Stimulated activated CD4-positive, alpha-beta T cell treated with anti-CD3 and anti-CD28 coated beads, TNF-alpha, amount 100 ng/mL, for 48 hours (primary cell): ENCODE data around the gene BEND4.

ENCODE experiments used
- DNase-seq, 3 donors: peaks; one replicate each; pipeline ENCODE4 v3.0.0-alpha.2; 2020; ENCODE audit warnings: low read depth in 3 of 3

The BEND4 gene

DNA sequence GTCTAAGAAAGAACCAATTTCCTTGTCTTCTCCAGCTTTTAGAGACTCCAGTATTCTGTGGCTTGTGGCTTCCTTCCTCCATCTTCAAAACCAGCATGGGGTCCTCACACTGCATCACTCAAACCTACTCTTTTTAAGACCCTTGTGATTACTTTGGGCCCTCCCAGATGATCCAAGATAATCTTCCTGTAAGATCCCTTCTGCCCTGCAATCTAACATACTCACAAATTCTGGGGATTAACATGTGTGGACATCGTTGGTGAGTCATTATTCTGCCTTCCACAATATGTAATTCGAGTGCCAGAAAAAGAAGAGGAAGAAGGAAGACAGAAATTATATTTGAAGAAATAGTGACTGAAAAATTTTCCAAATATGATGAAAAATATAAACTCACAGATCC lies 47.9 kb downstream of the BEND4 start:
- DNase-seq = no peak

DNA sequence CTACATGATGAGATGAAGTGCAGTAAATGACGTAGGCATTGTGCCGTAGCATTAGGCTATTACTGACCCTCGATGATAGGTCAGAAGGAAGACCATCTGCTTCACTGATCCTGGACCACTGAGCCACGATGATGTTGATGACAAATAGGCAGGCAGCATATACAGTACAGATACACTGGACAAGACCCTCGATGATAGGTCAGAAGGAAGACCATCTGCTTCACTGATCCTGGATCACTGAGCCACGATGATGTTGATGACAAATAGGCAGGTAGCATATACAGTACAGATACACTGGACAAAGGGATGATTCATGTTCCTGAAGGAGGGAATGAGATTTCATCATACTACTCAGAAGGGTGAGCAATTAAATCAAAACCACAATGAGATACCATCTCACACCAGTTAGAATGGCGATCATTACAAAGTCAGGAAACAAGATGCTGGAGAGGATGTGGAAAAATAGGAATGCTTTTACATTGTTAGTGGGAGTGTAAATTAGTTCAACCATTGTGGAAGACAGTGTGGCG lies 50.9 kb downstream of the BEND4 start:
- DNase-seq = no peak

DNA sequence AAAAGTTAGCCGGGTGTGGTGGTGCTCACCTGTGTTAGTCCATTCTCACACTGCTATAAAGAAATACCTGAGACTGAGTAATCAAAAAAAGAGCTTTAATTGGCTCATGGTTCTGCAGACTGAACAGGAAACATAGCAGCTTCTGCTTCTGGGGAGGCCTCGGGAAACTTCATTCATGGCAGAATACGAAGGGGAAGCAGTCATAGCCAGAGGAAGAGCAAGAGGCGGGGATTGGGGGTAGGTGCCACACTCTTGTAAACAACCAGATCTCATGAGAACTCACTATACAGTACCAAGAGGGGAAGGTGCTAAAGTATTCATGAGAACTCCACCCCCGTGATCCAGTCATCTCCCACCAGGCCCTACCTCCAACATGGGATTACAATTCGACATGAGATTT lies 64.1 kb downstream of the BEND4 start:
- no peak for DNase-seq

DNA sequence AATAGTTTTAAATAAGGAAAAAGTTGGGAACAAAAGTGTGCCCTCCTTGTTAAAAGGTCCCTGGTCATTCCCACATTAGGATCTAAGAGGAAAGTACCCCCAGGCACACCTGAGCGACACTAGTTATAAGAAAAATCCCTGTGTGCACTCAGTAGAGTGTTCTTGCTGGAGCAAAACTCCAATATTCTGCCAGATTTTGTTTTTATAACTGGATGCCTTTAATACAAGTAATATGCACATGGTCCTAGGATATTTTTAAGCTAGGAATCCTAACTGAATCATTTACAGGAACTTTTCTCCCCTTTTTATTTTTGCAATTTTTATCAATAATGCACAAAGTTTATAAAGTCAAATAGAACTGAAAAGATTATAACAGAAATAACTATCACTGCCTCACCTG lies 68.6 kb downstream of the BEND4 start:
- DNase-seq = no peak

DNA sequence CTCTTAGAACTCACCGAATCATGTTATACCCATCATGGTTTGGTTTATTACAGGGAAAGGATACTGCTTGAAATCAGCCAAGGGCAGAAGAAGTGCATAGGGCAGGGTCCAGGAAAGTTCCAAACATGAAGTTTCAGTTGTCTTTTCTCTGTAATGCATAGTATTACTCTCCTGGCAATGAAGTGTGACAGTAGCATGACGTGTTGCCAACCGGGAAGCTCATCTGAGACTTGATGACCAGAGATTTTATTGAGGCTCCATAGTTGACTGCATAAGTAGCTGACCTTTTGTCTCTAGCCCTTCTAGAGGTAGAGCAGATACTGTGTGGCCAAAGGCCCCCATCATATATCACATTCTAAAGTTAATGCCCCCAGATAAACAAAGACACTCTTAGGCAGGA lies 72.1 kb downstream of the BEND4 start:
- no peak for DNase-seq

DNA sequence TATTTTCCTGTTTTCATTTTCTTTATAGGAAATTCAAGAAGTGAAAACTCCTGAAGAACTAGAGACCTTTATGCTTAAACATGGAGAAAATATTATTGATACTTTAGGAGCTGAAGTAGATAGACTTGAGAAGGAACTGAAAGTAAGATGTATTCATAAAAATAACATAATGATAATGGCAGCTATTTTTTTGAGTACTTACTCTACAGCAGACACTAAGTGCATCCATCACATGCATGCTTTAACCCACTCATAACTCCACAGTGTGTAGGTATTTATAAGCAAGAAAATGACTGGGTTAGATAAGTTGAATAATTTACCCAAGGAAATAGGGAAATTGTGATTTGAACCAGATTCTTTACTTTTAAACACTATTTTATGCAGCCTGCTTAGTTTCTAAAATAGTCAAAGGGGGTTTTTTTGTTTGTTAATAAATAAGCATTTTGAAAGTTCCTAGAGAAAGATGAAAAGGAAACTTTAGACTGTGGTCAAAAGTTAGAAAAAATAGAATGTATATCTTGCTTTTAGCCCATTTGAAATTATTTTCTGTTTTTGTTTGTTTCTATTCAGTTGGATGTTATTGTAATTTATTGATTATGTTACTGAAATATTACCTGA lies 74.2 kb downstream of the BEND4 start:
- no peak for DNase-seq

DNA sequence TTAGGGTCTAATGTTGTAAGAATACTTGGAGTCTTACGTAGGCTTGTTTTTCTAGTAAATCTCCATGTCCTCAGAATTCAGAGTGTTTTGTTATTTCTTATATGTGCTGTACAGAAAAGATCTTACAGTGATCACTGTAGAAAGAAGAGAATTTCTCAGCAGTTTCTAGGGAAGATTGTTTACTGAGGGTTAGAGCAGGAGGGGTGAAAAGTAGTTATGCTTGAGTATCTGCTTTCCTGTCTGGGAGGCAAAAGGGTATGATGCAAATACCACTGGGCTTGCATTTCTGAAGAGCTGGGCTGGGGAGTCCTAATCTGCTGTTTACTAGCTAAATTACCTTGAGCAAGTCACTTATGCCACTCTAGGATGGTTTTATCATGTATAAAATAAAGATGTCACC lies 78.2 kb downstream of the BEND4 start:
- no peak for DNase-seq

DNA sequence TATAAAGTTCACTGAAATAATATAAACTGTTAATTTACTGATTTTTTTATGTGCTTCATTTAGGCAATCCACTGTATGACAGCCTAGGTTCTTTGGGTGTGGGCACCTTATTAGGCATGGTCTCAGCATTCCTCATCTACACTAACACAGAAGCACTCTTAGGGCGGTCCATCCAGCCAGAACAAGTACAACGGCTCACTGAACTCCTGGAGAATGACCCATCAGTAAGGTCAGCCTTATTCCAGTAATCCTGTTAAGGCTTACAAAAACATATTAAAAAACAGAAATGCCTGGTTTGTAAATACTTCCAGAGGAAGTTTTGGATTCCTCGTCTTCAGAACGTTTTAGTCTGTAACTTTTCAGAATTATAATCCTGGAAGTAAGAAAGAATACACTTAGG lies 82.0 kb downstream of the BEND4 start:
- DNase-seq = no peak

DNA sequence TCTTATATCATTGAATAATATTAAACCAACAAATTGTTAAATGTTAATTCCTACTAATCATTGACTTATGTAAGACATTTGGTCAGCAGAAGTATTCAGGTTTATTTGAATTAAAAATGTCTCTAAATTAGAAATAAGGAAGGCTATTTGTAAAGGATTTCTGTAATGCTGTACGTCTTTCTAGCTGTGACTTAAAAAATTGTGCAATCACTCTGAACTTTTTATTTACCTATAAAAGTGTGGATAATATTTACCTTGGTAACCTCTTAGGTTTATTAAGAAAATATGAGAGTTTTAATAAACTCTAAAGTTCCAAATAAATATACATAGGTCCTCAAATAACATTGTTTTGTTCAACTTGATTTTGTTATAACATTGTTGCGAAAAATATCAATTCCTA lies 85.2 kb downstream of the BEND4 start:
- no peak for DNase-seq

DNA sequence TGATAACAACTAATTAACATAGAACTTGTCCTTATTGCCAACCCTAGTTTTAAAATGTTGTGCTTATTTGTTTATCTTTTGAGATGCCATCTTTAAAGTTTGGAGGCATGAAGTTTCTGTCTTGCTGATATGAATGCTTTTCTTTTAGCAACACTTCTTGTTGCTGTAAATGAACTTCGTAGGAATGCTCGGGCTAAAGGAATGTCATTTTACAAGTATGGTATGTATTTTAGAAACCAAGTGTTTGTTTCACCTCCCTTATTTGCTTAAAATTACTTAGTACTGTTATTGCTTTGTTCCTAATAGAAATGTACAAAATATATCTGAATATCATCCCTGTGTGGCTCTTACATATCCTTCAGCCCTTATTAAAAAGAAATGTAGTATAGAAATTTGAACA lies 86.1 kb downstream of the BEND4 start:
- DNase-seq = no peak
